Measurements from ENCODE around the gene GLG1.
"Not testable (repeated sequence)": the region's sequence is repeated elsewhere in the genome, so short reads cannot be mapped to it uniquely, and the experiment has no call there.

The GLG1 gene

GRCh38 chr16:74606521-74607309, at the start of gene GLG1:
GLG1 (minus strand) TSS chr16:74607114; CDS start chr16:74607094, 20 bp downstream.
- in situ Hi-C loops (cut with HindIII; ENCODE audit: low sequenced_read_pairs), result no loop called here
- peak; percentile 70 for DNase-seq (ENCODE audit: low read depth)
- TF ChIP-seq CTCF (IDR thresholded peaks at IDR 0.05; ENCODE audit: low read depth, low read length, missing control alignments), result no peak
- H3K4me3 ChIP-seq (ENCODE audit: low read depth, low read length), result peak within 1 kb of the TSS; percentile 91

GRCh38 chr16:74654536-74655050, 47.7 kb upstream of the GLG1 start:
- TF ChIP-seq CTCF (IDR thresholded peaks at IDR 0.05; ENCODE audit: low read depth, low read length, missing control alignments), result no peak
- in situ Hi-C loops (cut with HindIII; ENCODE audit: low sequenced_read_pairs), result no loop called here
- H3K4me3 ChIP-seq (ENCODE audit: low read depth, low read length), result no peak overlapping the region
- no peak for DNase-seq (ENCODE audit: low read depth)

- H3K4me3 ChIP-seq (ENCODE audit: low read depth, low read length); DNase-seq (ENCODE audit: low read depth); in situ Hi-C loops (cut with HindIII; ENCODE audit: low sequenced_read_pairs): not testable (repeated sequence)
Measured at GRCh38 chr16:74652883-74653282, 46.0 kb upstream of the GLG1 start.

GRCh38 chr16:74652249-74652648, 45.3 kb upstream of the GLG1 start:
- in situ Hi-C loops (cut with HindIII; ENCODE audit: low sequenced_read_pairs), result no loop called here
- TF ChIP-seq CTCF (IDR thresholded peaks at IDR 0.05; ENCODE audit: low read depth, low read length, missing control alignments), result no peak
- H3K4me3 ChIP-seq (ENCODE audit: low read depth, low read length), result no peak overlapping the region
- no peak for DNase-seq (ENCODE audit: low read depth)

- H3K4me3 ChIP-seq (ENCODE audit: low read depth, low read length), result no peak overlapping the region
- no peak for TF ChIP-seq CTCF (IDR thresholded peaks at IDR 0.05; ENCODE audit: low read depth, low read length, missing control alignments)
- no peak for DNase-seq (ENCODE audit: low read depth)
- in situ Hi-C loops (cut with HindIII; ENCODE audit: low sequenced_read_pairs), result no loop called here
Measured at GRCh38 chr16:74651841-74652240, 44.9 kb upstream of the GLG1 start.

- no peak overlapping the region for H3K4me3 ChIP-seq (ENCODE audit: low read depth, low read length)
- no peak for DNase-seq (ENCODE audit: low read depth)
- in situ Hi-C loops (cut with HindIII; ENCODE audit: low sequenced_read_pairs), result no loop called here
- TF ChIP-seq CTCF (IDR thresholded peaks at IDR 0.05; ENCODE audit: low read depth, low read length, missing control alignments), result peak; percentile 56
Measured at GRCh38 chr16:74650966-74651567, 44.2 kb upstream of the GLG1 start.

Data from astrocyte of the cerebellum (primary cell).